BLaER1 treated with 17β-estradiol and CSF1 and Interleukin-3, amounts not matched to agents 10 nM and 100 nM (cell line): ENCODE results near the gene CDKAL1.
A peak's percentile ranks its signal among the peaks of the same experiment; 100 is the strongest.
"Not testable (repeated sequence)": the region's sequence is repeated elsewhere in the genome, so short reads cannot be mapped to it uniquely, and the experiment has no call there.

Source experiments
- H3K27ac ChIP-seq, 11 experiments: shearing (Covaris generic); formaldehyde crosslinking; 2 replicates each; pipeline ENCODE4 v1.8.1; 2022
- H3K27me3 ChIP-seq, 11 experiments: shearing (Covaris generic); formaldehyde crosslinking; 2 replicates each; pipeline ENCODE4 v1.8.1; 2022
- H3K36me3 ChIP-seq, 11 experiments: shearing (Covaris generic); formaldehyde crosslinking; 2 replicates each; pipeline ENCODE4 v1.8.1; 2022
- H3K4me1 ChIP-seq, 10 experiments: shearing (Covaris generic); formaldehyde crosslinking; 2 replicates each; pipeline ENCODE4 v1.8.1; 2022
- H3K4me2 ChIP-seq, 11 experiments: shearing (Covaris generic); formaldehyde crosslinking; 2 replicates each; pipeline ENCODE4 v1.8.1; 2022
- H3K4me3 ChIP-seq, 10 experiments: shearing (Covaris generic); formaldehyde crosslinking; 2 replicates each; pipeline ENCODE4 v1.8.1; 2022
- H3K9ac ChIP-seq, 11 experiments: shearing (Covaris generic); formaldehyde crosslinking; 2 replicates each; pipeline ENCODE4 v1.8.1; 2022
- H3K9me3 ChIP-seq, 11 experiments: shearing (Covaris generic); formaldehyde crosslinking; replicated peaks in 1 of 11; 2 replicates each; pipeline ENCODE4 v1.8.1; 2022
- H4K20me1 ChIP-seq, 11 experiments: shearing (Covaris generic); formaldehyde crosslinking; 2 replicates each; pipeline ENCODE4 v1.8.1; 2022
- Cebpa-rat ChIP-seq, 11 experiments: shearing (Covaris generic); IDR thresholded peaks; 2 replicates each; pipeline ENCODE4 v1.8.1; 2022

CDKAL1 gene

DNA sequence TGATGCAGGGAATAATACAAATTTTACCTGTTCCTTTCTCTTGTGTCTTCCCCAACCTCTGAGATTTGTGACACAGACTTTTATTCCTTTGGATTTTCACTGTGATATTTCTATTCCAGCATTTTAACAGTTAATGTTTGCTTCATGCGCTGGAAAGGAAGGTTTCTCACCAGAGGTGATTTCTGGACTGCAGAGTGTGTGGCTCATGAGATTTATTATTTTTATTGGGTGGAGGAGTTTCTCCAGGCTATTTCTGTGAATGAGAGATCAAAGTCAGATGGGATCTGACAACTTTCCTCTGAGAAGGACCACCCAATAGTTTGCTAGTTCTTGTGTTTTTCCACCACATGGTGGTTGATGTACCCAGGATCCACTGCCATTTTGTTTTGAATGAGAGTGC, 377.5 kb downstream of the CDKAL1 start:
- Histone ChIP-seq H3K36me3 (peaks cover 0 to 14% (median 6%) of the 10 kb centered on the region in 11 experiments; a peak in 10 of 22 replicates), H3K9me3 (peaks cover 9 to 34% (median 22%) of the 10 kb centered on the region in 11 experiments; a peak in 19 of 22 replicates), H3K4me1 (peaks cover 0 to 13% (median 0%) of the 10 kb centered on the region in 10 experiments; a peak in 3 of 20 replicates), H3K9ac (no peak overlapping the region), H3K27ac (no peak overlapping the region), H3K4me2 (no peak overlapping the region), H4K20me1 (no peaks in the 10 kb centered on the region), H3K4me3 (no peak overlapping the region), H3K27me3 (no peaks in the 10 kb centered on the region)
- no peak for TF ChIP-seq Cebpa-rat (IDR thresholded peaks at IDR 0.05)

DNA sequence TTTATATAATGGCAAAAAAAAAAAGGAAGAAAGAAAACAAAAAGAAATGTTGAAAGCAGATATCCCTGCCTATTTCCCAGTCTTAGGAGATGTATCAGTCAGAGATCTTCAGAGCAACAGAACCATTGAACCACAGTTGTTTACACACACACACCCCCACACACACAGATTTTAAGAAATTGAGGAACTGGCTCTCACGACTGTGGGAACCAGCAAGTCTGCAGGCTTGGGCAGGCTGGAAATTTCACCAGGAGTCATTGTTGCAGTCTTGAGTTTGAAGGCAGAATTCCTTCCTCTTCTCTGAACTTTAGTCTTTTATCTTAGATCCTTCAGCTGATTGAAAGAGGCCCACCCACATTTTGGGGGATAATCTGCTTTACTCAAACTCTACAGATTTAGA, 380.9 kb downstream of the CDKAL1 start:
- H3K4me2 ChIP-seq: no peak overlapping the region
- no peak for TF ChIP-seq Cebpa-rat (IDR thresholded peaks at IDR 0.05)
- H3K27ac ChIP-seq: peak overlapping the region in 1 of 11 experiments; percentile 20; a peak in 1 of 22 replicates
- H3K36me3 ChIP-seq: peaks cover 0 to 14% (median 6%) of the 10 kb centered on the region in 11 experiments; a peak in 10 of 22 replicates
- no peaks in the 10 kb centered on the region for H4K20me1 ChIP-seq
- H3K9ac ChIP-seq: no peak overlapping the region
- no peaks in the 10 kb centered on the region for H3K27me3 ChIP-seq
- peaks cover 9 to 34% (median 22%) of the 10 kb centered on the region in 11 experiments; a peak in 19 of 22 replicates for H3K9me3 ChIP-seq
- no peak overlapping the region for H3K4me3 ChIP-seq
- peaks cover 0 to 13% (median 0%) of the 10 kb centered on the region in 10 experiments; a peak in 3 of 20 replicates for H3K4me1 ChIP-seq

DNA sequence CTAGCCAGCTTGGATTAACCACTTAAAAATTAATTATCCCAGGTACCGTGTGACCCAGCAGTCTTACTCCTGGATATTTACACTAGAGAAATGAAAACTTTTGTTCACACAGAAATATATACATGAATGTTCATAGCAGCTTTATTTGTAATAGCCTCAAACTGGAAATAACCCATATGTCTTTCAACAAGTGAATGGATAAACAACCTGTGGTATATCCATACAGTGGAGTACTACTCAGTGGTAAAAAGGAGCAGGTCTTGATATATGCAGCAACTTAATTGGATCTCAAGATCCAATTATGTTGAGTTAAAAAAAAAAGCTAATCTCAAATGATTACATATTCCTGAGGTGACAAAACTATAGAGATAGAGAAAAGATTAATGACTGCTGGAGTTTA, 381.4 kb downstream of the CDKAL1 start:
- Histone ChIP-seq H3K4me3 (no peak overlapping the region), H3K4me1 (peaks cover 0 to 13% (median 0%) of the 10 kb centered on the region in 10 experiments; a peak in 3 of 20 replicates), H3K9ac (no peak overlapping the region), H3K9me3 (peaks cover 9 to 34% (median 22%) of the 10 kb centered on the region in 11 experiments; a peak in 19 of 22 replicates), H3K4me2 (no peak overlapping the region), H3K36me3 (peaks cover 0 to 14% (median 6%) of the 10 kb centered on the region in 11 experiments; a peak in 10 of 22 replicates), H4K20me1 (no peaks in the 10 kb centered on the region), H3K27me3 (no peaks in the 10 kb centered on the region), H3K27ac (peak overlapping the region in 1 of 11 experiments; percentile 20; a peak in 1 of 22 replicates)
- no peak for TF ChIP-seq Cebpa-rat (IDR thresholded peaks at IDR 0.05)

DNA sequence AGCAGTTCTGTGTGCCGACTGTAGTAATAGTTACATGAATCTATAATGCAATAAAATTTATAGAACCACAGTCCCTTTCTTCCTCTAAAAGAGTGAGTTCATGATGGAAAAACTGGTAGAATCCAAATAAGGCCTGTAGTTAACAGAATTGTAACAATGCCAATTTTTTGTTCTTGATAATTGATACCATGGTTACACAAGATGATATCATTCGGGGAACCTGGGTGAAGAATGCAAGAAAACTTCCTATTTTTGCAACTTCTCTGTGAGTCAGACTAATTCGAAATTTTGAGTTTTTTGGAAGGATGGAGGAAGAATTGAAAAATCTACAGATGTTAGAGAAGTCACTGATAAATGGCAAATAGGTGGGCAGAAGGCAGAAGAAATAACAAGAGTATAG, 381.8 kb downstream of the CDKAL1 start:
- Histone ChIP-seq H3K4me1 (peaks cover 0 to 13% (median 0%) of the 10 kb centered on the region in 10 experiments; a peak in 3 of 20 replicates), H4K20me1 (no peaks in the 10 kb centered on the region), H3K27ac (no peak overlapping the region), H3K4me2 (no peak overlapping the region), H3K9ac (no peak overlapping the region), H3K36me3 (peaks cover 0 to 14% (median 6%) of the 10 kb centered on the region in 11 experiments; a peak in 10 of 22 replicates), H3K27me3 (no peaks in the 10 kb centered on the region), H3K9me3 (peaks cover 9 to 34% (median 22%) of the 10 kb centered on the region in 11 experiments; a peak in 19 of 22 replicates), H3K4me3 (no peak overlapping the region)
- TF ChIP-seq Cebpa-rat (IDR thresholded peaks at IDR 0.05): no peak

DNA sequence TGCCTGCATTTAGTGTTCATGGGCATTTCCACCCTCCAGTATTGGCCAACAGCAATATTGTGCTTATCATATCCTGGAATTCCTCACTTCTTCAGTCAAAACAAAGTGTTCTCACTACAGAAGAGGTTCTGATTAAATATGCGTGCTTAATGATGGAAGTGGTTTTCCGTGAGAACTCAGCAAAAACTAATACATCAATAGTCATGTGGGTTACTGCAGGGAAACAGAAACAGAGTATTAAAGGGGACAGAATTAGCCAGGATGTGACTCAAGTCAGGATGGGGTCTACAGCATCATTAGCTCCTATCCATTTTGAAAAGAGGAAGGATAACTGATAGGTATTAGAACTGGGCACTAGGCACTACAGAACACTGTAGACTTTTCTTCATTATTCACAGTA, 384.6 kb downstream of the CDKAL1 start:
- H3K4me3 ChIP-seq: no peak overlapping the region
- peaks cover 0 to 13% (median 0%) of the 10 kb centered on the region in 10 experiments; a peak in 3 of 20 replicates for H3K4me1 ChIP-seq
- H4K20me1 ChIP-seq: no peaks in the 10 kb centered on the region
- H3K36me3 ChIP-seq: peaks cover 0 to 14% (median 6%) of the 10 kb centered on the region in 11 experiments; a peak in 10 of 22 replicates
- no peaks in the 10 kb centered on the region for H3K27me3 ChIP-seq
- no peak overlapping the region for H3K9ac ChIP-seq
- H3K9me3 ChIP-seq: peaks cover 9 to 24% (median 15%) of the 10 kb centered on the region in 11 experiments; a peak in 19 of 22 replicates
- no peak overlapping the region for H3K4me2 ChIP-seq
- TF ChIP-seq Cebpa-rat (IDR thresholded peaks at IDR 0.05): no peak
- no peak overlapping the region for H3K27ac ChIP-seq

DNA sequence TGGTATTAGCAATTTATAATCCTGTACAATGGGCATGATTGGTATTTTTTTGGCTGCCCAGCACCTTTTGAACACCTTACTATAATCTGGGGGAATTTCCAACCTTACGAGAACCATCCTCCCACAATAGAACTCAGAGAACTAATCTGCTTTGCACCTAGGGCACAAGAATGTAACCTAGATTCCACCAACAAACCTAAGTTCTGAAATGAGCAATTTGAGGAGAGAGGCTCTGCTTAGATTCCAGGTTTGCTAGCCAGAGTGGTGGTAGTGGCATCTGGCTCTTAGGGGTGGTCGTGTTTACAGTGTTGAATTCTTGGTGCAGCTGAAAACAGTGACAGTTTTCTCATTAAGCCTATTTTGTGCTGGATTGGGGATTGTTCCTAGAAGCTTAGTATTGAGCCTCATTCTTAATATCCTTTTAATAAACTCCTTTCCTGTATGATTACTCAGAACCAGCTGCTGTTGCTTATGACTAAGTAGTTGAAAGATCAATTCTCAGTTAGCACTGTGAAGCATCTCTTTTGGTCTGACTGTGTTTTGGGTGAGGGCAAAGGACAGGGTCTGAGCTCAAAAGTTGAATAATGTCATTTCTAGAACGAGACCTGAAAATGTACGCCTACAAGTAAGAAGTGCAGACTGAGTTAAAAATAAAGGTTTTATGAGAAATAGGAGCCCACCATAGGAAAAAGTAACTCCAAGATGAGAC, 385.6 kb downstream of the CDKAL1 start:
- Histone ChIP-seq H3K9me3 (peaks cover 9 to 16% (median 13%) of the 10 kb centered on the region in 11 experiments; a peak in 19 of 22 replicates), H3K9ac (no peak overlapping the region), H3K4me2 (no peak overlapping the region), H3K27ac (no peak overlapping the region), H3K36me3 (peaks cover 0 to 14% (median 6%) of the 10 kb centered on the region in 11 experiments; a peak in 10 of 22 replicates), H3K4me3 (no peak overlapping the region), H3K4me1 (peaks cover 0 to 13% (median 0%) of the 10 kb centered on the region in 10 experiments; a peak in 3 of 20 replicates), H4K20me1 (no peaks in the 10 kb centered on the region), H3K27me3 (no peaks in the 10 kb centered on the region)
- no peak for TF ChIP-seq Cebpa-rat (IDR thresholded peaks at IDR 0.05)

DNA sequence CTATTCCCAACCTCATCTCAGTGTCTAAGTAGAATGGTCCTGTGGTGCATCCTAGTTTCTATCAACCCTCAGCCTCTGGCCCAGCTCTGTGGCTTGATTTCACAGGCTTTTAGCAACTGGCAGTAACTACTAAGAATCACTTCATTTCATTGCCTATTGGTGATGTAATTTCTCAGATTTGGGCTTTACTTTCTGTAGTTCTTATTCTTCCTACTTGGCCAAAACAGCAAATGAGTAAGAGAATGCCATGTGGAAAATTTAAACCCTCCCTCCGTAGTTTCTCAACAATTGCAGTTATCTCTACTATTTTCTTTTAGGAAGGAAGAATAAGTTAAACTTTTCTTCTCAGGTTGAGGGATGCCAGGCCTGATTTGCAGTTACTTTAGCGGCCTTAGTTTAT, 387.3 kb downstream of the CDKAL1 start:
- no peaks in the 10 kb centered on the region for H4K20me1 ChIP-seq
- H3K9me3 ChIP-seq: no peaks in the 10 kb centered on the region
- H3K4me1 ChIP-seq: no peaks in the 10 kb centered on the region
- H3K4me3 ChIP-seq: no peak overlapping the region
- H3K9ac ChIP-seq: no peak overlapping the region
- no peaks in the 10 kb centered on the region; a peak in 1 of 22 replicates for H3K36me3 ChIP-seq
- no peaks in the 10 kb centered on the region for H3K27me3 ChIP-seq
- H3K27ac ChIP-seq: no peak overlapping the region
- no peak overlapping the region for H3K4me2 ChIP-seq
- TF ChIP-seq Cebpa-rat (IDR thresholded peaks at IDR 0.05): no peak

DNA sequence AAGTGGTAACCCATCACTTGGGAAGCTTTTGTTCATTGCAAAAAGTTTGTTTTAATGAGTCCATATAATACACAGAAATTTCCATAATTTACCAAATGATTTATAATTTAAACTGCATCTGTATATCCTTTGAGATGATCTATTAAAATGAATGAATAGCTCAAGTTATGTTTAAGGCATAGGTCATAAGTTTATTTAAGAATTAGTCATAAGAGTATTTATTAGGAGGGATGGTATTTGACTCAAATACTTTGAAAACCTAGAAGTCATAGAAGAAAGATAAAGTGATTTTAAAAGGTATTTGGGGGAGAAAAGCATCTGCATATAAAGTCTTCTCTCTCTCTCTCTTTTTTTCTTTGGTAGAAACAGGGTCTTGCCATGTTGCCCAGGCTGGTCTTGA, 388.5 kb downstream of the CDKAL1 start:
- H3K27ac ChIP-seq: no peak overlapping the region
- H3K9ac ChIP-seq: no peak overlapping the region
- no peaks in the 10 kb centered on the region for H4K20me1 ChIP-seq
- H3K9me3 ChIP-seq: no peaks in the 10 kb centered on the region
- no peak for TF ChIP-seq Cebpa-rat (IDR thresholded peaks at IDR 0.05)
- no peaks in the 10 kb centered on the region for H3K4me1 ChIP-seq
- H3K27me3 ChIP-seq: no peaks in the 10 kb centered on the region
- H3K4me2 ChIP-seq: no peak overlapping the region
- no peak overlapping the region for H3K4me3 ChIP-seq
- H3K36me3 ChIP-seq: no peaks in the 10 kb centered on the region; a peak in 1 of 22 replicates

DNA sequence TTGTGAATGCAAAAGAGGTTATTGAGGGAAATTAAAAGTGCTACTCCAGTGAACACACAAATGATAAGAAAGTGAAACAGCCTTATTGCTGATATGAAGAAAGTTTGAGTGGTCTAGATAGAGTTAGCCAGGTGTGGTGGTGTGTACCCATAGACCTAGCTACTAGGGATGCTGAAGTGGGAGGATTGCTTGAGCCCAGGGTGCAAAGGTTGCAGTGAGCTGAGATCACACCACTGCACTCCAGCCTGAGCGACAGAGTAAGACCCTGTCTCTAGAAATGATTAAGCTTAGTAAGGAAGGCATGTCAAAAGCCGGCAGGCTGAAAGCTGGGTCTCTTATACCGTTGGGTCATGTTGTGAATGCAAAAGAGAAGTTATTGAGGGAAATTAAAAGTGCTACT, 389.8 kb downstream of the CDKAL1 start:
- not testable (repeated sequence) for H3K9ac ChIP-seq, H3K9me3 ChIP-seq, H3K4me1 ChIP-seq, H4K20me1 ChIP-seq, H3K4me3 ChIP-seq, H3K4me2 ChIP-seq, H3K27ac ChIP-seq, H3K36me3 ChIP-seq, H3K27me3 ChIP-seq
